CD4-positive, alpha-beta T cell treated with Interleukin-6 for 4 hours (primary cell): ENCODE measurements around the gene GLP1R.
A peak's percentile ranks its signal among the peaks of the same experiment; 100 is the strongest.
"Not testable (repeated sequence)": the region's sequence is repeated elsewhere in the genome, so short reads cannot be mapped to it uniquely, and the experiment has no call there.

Experiments
- DNase-seq: peaks from one replicate; pipeline ENCODE4 v3.0.0-alpha.2; 2020; ENCODE audit warnings: mixed read lengths

The GLP1R gene

DNA sequence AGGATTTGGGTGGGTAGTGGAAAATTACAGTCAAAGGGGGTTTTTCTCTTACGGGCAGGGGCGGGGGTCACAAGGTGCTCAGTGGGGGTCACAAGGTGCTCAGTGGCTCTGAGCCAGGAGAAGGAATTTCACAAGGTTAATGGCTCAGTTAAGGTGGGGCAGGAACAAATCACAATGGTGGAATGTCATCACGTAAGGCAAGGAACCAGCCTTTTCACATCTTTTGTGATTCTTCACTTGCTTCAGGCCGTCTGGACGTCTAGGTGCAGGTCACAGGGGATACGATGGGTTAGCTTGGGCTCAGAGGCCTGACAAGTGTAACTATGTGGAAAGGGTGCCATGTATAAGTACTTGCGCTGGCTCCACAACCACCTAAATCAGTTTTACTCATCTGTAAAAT lies 87.6 kb downstream of the GLP1R start:
- DNase-seq, result not testable (repeated sequence)

DNA sequence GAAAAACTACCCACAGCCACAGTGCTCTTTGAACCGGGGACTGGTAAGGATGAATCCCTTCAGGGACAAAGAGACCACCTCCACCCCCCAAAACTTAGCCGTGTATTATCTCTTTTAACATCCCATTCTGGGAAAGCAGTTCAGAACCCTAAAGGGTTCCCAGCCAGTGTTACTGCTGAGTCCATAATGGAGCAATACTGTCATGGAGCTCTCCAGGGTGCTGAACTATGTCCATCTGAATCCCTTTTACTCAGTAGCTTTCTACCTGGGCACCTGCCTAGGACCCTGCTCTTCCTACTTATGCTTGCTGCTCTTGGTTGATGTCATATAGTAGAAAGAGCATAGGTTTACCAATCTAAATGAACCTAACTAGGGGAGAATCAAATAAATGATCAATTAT lies 88.7 kb downstream of the GLP1R start:
- peak; percentile 39 for DNase-seq
